Amygdala (tissue), 56 donors: Measurements from ENCODE around the gene USP3.

ENCODE experiments used
- DNase-seq, 56 donors: peaks; one replicate each; lab custom pipeline; 2025; lab: John Stamatoyannopoulos, UW

USP3 gene

GRCh38 chr15:63504247-63504978, at the start of gene USP3:
USP3 (plus strand) TSS chr15:63504593; CDS start chr15:63504740, 147 bp downstream.
- peak; percentile 60 to 99 (median 90) for DNase-seq

- DNase-seq, result no peak
Observed at GRCh38 chr15:63456258-63456657, 48.1 kb upstream of the USP3 start.

- DNase-seq, result peak in 1 of 56 donors; percentile 6
Observed at GRCh38 chr15:63457379-63457778, 47.0 kb upstream of the USP3 start.

GRCh38 chr15:63458026-63458425, 46.4 kb upstream of the USP3 start:
- no peak for DNase-seq

GRCh38 chr15:63458794-63459395, 45.5 kb upstream of the USP3 start:
- no peak for DNase-seq

GRCh38 chr15:63460210-63461155, 43.9 kb upstream of the USP3 start:
- no peak for DNase-seq

GRCh38 chr15:63461230-63461985, 43.0 kb upstream of the USP3 start:
- DNase-seq, result peak in 44 of 56 donors; percentile 13 to 84 (median 54)

- no peak for DNase-seq
Observed at GRCh38 chr15:63462088-63462487, 42.3 kb upstream of the USP3 start.

- DNase-seq, result peak in 26 of 56 donors; percentile 6 to 57 (median 22)
Observed at GRCh38 chr15:63463036-63463435, 41.4 kb upstream of the USP3 start.

GRCh38 chr15:63463793-63464192, 40.6 kb upstream of the USP3 start:
- DNase-seq, result no peak

GRCh38 chr15:63465104-63465503, 39.3 kb upstream of the USP3 start:
- DNase-seq, result no peak

- peak in 17 of 56 donors; percentile 4 to 46 (median 22) for DNase-seq
Observed at GRCh38 chr15:63466378-63467192, 37.8 kb upstream of the USP3 start.

- DNase-seq, result no peak
Observed at GRCh38 chr15:63469190-63469589, 35.2 kb upstream of the USP3 start.

- DNase-seq, result no peak
Observed at GRCh38 chr15:63469984-63470383, 34.4 kb upstream of the USP3 start.

- no peak for DNase-seq
Observed at GRCh38 chr15:63473007-63473748, 31.2 kb upstream of the USP3 start.

GRCh38 chr15:63473749-63473998, 30.7 kb upstream of the USP3 start:
- no peak for DNase-seq

- DNase-seq, result no peak
Observed at GRCh38 chr15:63473999-63474809, 30.2 kb upstream of the USP3 start.

GRCh38 chr15:63474810-63475316, 29.5 kb upstream of the USP3 start:
- no peak for DNase-seq
